HL-60/S4 (cell line): Measurements from ENCODE around the gene TCN1.
"Not testable (repeated sequence)": the region's sequence is repeated elsewhere in the genome, so short reads cannot be mapped to it uniquely, and the experiment has no call there.

Experiments
- in situ Hi-C: fragments of 300-500 bp; cut with MboI; formaldehyde crosslinking; loops from 2 replicates; pipeline ENCODE4 v1.14.3; 2022; ENCODE audit warnings: low sequenced_read_pairs

Gene TCN1, protein sequence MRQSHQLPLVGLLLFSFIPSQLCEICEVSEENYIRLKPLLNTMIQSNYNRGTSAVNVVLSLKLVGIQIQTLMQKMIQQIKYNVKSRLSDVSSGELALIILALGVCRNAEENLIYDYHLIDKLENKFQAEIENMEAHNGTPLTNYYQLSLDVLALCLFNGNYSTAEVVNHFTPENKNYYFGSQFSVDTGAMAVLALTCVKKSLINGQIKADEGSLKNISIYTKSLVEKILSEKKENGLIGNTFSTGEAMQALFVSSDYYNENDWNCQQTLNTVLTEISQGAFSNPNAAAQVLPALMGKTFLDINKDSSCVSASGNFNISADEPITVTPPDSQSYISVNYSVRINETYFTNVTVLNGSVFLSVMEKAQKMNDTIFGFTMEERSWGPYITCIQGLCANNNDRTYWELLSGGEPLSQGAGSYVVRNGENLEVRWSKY

DNA sequence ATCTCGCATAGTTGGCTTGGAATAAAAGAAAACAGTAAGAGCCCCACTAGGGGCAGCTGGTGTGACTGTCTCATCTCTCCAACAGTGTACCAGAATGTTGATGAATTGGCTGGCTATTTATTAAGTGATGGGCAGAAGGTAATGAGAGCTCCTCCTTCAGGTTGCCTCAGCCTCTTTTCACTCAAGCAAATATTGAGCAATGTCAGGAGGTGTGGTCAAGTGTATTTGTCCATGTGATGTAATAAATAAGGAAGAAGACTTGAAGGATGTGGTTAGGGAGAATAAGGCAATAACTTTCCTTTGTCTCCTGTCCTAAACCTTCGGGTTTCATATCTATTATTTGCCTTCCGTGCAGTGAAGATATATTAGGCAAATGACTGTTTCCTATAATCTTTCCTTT is at the start of gene TCN1:
Gene TCN1 (minus strand): TSS at position 91 of the 400 bp plus-strand sequence. CDS start 17 bp downstream, at position 74.
- in situ Hi-C loops: no loop called here

GRCh38 chr11:59903569-59903968 is 37.3 kb upstream of the TCN1 start:
- in situ Hi-C loops: not testable (repeated sequence)

DNA sequence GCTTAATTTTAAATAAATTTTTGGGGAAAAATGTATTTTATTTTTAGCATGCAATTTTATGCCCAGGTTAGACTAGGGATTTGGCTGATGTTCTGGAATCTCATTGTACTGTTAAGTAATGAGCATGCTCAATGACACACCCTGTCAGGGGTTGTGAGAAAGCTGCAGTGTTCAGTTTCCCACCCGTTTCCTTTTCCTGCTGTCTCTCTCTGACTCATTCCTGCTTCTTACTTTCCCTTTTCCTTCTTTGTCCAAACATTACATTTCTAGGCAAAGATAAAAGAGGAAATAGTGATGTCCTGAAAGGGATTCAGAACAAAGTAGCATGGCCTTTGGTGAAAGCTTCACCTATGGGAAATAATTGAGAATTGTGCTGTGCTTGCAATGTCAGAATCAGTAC is 35.0 kb upstream of the TCN1 start:
- in situ Hi-C loops: no loop called here

DNA sequence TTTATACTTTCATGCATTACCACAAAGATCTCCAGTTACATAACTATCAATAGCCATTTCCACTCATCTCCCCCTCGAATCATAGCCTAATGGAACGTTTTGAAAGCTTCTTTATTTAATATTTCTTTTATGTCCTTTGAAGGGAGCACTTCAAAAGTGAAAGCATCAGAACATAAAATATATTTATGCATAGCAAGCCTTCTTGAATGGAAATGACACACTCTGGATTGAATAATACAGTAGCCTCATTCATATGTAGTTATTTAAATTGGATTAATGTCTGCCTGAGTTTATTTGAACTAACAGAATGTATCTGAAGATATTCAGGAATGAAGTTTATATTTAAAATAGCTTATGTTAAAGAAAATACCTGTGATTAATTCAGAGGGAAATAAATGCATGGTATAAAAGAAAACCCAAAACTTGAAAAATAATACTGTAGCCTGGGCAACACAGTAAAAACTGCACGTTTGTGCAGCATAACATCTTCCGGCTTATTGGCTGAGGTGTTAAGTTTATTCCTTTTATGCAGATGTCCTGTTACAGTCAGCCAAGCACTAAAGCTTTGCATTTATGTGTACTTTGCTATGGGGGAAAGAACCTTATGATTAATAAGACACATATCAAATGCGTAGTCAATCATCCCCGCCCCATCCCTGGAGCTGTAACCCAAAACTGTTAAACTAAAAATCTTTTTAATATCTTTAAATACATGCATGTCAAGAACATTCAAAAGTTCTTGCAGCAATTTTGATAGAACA is 34.3 kb upstream of the TCN1 start:
- in situ Hi-C loops: no loop called here

- in situ Hi-C loops: no loop called here
Observed at GRCh38 chr11:59899532-59899931, 33.2 kb upstream of the TCN1 start.

GRCh38 chr11:59898650-59899049 is 32.4 kb upstream of the TCN1 start:
- in situ Hi-C loops: no loop called here

DNA sequence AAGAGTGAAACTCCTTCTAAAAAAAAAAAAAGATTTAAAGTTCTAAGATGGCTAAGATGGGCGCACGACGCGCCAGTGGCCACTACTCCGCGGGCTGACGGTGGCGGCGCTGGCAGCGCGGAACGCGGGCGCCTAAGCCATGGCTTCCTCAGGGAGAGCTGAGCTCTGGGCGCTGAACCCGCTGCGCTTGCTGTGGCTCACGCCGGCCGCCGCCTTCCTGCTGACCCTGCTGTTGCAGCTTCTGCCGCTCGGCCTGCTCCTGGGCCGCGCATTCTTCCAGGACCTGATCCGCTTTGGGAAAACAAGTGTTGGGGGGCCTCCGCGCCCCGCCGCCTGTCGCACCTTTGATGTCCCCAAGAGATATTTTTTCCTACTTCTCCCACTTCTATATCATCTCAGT is 31.8 kb upstream of the TCN1 start:
- in situ Hi-C loops: no loop called here

GRCh38 chr11:59894616-59895015 is 28.3 kb upstream of the TCN1 start:
- in situ Hi-C loops: no loop called here

GRCh38 chr11:59891781-59892181 is 25.5 kb upstream of the TCN1 start:
- in situ Hi-C loops: no loop called here

DNA sequence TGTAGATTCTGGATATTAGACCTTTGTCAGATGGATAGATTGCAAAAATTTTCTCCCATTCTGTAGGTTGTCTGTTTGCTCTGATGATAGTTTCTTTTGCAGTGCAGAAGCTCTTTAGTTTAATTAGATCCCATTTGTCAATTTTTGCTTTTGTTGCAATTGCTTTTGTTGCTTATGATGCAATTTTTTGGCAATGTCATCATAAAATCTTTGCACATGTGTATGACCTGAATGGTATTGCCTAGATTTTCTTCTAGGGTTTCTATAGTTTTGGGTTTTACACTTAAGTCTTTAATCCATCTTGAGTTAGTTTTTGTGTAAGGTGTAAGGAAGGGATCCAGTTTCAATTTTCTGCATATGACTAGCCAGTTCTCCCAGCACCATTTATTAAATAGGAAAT is 20.9 kb upstream of the TCN1 start:
- in situ Hi-C loops: not testable (repeated sequence)

- in situ Hi-C loops: no loop called here
Observed at GRCh38 chr11:59883597-59883996, 17.3 kb upstream of the TCN1 start.

- in situ Hi-C loops: no loop called here
Observed at GRCh38 chr11:59879567-59879966, 13.3 kb upstream of the TCN1 start.

DNA sequence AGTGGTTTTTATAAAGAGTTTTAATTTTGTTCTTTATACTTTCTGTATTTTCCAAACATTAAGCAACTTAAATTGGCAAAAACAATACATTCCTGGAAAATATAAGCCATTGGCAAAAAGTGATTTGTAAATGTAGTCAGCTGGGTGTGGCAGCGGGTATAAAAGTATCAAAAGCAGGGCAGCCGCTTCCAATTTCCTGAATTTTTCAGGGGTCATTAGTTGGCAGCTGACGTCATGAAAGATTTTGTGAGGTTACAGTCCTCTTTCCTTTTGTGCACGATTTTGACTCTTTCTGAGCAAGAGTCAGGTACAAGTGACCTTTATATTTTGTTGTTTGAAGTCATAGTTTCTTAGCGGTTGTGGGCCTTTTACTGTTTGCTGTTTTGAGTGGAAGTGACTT is 12.3 kb upstream of the TCN1 start, which contains the start of gene OOSP3:
Gene OOSP3 (plus strand): TSS at position 208 of the 400 bp plus-strand sequence. CDS start 27 bp downstream, at position 235.
- in situ Hi-C loops: no loop called here

DNA sequence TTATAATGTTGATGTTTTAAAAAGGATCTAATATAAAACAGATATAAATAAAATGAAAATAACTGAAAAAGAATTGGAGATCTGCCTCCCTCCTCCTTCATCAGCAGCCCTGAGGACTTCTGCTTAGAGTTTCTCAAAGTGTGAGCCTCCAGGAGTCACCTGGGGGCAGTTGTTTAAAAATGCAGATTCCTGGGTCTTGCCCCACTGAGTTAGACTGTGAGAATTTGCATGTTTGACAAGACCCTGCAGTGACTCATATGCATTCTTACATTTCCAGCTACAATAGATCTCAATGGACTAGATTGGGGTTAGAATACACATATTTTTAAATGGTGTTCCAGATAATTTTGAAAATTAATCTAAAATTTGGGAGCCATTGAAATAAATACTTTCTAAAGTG is 11.5 kb upstream of the TCN1 start:
- in situ Hi-C loops: no loop called here

DNA sequence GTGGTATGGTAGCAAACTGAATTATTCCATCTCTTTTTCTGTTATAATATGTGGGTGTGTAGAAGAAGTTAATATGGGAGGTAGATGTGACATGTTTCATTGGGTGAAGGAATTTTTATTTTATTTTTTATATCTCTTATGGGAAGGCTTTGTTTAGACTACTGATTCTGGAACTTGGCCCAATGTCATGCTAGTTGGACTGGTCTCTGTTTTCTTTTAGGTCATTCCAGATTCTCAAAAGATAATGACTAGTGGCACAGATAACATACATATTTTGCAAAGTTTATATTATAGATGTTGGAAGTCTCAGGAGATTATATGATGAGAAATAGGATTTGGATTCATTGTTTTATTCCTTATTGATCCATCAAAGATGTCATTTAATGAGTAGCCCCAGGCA is 11.0 kb upstream of the TCN1 start:
- in situ Hi-C loops: no loop called here

- in situ Hi-C loops: no loop called here
Observed at GRCh38 chr11:59875856-59876519, 9.7 kb upstream of the TCN1 start.

- in situ Hi-C loops: no loop called here
Observed at GRCh38 chr11:59872076-59872475, 5.8 kb upstream of the TCN1 start.

DNA sequence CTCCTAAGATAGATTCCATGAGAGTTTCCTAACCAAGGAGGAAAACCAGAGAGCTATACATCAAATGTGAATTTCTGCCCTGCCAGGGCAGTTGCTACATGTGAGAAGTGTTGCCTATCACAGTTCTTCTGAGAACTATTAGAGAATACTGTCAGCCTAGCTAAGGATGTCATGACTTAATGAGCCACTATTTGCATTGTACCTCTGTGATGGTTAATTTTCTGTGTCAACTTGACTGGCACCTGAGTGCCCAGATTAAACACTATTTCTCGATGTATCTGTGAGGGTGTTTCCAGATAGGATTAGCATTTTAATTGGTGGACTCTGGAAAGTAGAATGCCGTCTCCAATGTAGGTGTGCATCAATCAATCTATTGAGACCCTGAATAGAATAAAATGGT is 1.7 kb upstream of the TCN1 start:
- in situ Hi-C loops: no loop called here

DNA sequence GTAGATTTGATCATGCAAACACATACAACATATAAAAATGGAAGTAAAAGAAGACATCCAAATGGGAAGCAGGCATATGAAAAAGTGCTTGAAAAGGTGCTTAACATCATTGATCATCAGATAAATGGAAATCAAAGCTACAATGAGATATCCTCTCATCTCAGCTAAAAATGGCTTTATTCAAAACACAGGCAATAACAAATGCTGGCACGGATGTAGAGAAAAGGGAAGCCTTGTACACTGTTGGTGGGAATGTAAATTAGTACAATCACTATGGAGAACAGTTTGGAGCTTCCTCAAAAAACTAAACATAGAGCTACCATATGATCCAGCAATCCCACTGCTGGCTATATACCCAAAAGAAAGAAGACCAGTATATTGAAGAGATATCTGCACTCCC is 549 bp upstream of the TCN1 start:
- in situ Hi-C loops: no loop called here

DNA sequence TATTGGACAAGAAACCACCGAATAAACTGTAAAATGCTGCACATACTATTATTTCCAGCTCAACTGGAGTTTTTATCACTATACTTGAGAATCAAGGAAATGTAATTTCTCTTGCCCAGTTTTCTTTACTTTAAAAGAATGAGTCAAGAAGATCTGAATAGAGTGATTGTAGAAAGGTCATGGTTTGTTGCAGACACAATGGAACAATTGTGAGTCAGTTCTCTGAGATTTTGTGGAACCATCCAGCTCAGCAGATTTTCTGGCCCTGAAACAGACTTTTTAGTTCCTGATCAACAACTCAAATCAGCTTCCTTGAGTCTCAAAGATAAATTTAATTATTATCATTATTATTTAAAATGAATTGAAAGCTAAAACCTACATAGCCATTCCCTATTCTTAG is 1.3 kb downstream of the TCN1 start:
- in situ Hi-C loops: no loop called here

- in situ Hi-C loops: no loop called here
Observed at GRCh38 chr11:59862252-59862651, 4.0 kb downstream of the TCN1 start.

GRCh38 chr11:59859673-59860072 is 6.6 kb downstream of the TCN1 start:
- in situ Hi-C loops: no loop called here
